Measurements from ENCODE around the gene FYTTD1. TPM values are rescaled to one million over a fixed set of nuclear protein-coding genes. Genes with fewer than 3 reads are reported as not detected.
A peak's percentile ranks its signal among the peaks of the same experiment; 100 is the strongest.
"Not testable (repeated sequence)": the region's sequence is repeated elsewhere in the genome, so short reads cannot be mapped to it uniquely, and the experiment has no call there.

Gene FYTTD1
- total RNA-seq, 1 experiment from 2014 or later = 70.7 TPM

DNA sequence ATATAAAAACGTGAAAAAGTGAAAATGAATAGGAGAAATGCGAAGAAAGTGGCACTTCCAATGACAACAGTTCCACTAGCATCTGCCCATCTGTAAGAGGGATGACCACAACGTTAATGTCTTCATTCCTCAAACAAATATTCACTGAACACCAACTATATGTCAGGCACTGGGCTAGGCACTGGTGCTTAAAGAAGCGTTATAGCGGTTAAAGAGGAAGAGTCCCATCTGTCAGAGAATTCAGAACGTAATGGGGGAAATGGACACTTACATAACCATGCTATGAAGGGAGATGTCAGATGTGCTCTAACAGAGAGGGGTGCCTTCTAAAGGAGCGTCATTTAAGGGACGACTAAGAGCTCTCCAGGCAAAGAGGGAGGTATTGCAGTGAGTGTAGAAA lies 21.2 kb upstream of the FYTTD1 start:
- TF ChIP-seq SIN3A (IDR thresholded peaks at IDR 0.05; ENCODE audit: low read depth) = no peak
- TF ChIP-seq FOSL1 (IDR thresholded peaks at IDR 0.05; ENCODE audit: low read depth) = no peak
- TF ChIP-seq, protein P1, sequence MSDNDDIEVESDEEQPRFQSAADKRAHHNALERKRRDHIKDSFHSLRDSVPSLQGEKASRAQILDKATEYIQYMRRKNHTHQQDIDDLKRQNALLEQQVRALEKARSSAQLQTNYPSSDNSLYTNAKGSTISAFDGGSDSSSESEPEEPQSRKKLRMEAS (IDR thresholded peaks at IDR 0.05) = no peak
- no peak for TF ChIP-seq ELF1 (IDR thresholded peaks at IDR 0.05; ENCODE audit: borderline replicate concordance, low read depth)
- TF ChIP-seq RAD21 (IDR thresholded peaks at IDR 0.05; ENCODE audit: low read depth) = no peak
- H3K4me2 ChIP-seq (ENCODE audit: low read length) = no peak overlapping the region
- no peak overlapping the region for H3K4me3 ChIP-seq (replicated peaks in 1 of 2; ENCODE audit: low read depth in 1 of 2, low read length in 2 of 2)
- BruUV-seq (replicated peaks) = no TSS peak
- ATAC-seq (no peak), DNase-seq (ENCODE audit: low read depth, low spot score) (no peak)
- no peaks in the 10 kb centered on the region for H3K9me2 ChIP-seq (ENCODE audit: insufficient read depth)
- no peaks in the 10 kb centered on the region for H3K36me3 ChIP-seq (ENCODE audit: control insufficient read depth in 1 of 2, insufficient read depth in 2 of 2, low read length in 2 of 2)
- intact Hi-C loops (cut with micrococcal nuclease) = no loop called here
- ChIA-PET CTCF (no interaction called here), POLR2A (interaction anchor here (1.2 to 1.5 kb wide), 3 partner anchors 8 to 14 kb away, joined by 3 to 4 read pairs (median 3); partner anchors contain the start of gene RUBCN), RAD21 (ENCODE audit: low non-redundant PET in 1 of 2, low total read pairs in 2 of 2, uncharacterized antibody in 2 of 2, unreplicated experiment in 2 of 2) (no interaction called here)
- peaks cover 25% of the 10 kb centered on the region for H3K79me2 ChIP-seq (ENCODE audit: insufficient read depth, low read length)
- H3K9me3 ChIP-seq (ENCODE audit: control insufficient read depth in 1 of 2, insufficient read depth in 1 of 2, low read depth in 1 of 2, low read length in 2 of 2) = no peaks in the 10 kb centered on the region
- H3K4me1 ChIP-seq (ENCODE audit: control insufficient read depth in 1 of 2, insufficient read depth in 2 of 2, low read length in 2 of 2) = peaks cover 0 to 13% of the 10 kb centered on the region in 2 experiments; a peak in 2 of 4 replicates
- H3K9ac ChIP-seq (ENCODE audit: low read length) = no peak overlapping the region
- no peak overlapping the region for H2AFZ ChIP-seq (ENCODE audit: low read depth, low read length, poor library complexity, severe bottlenecking)
- no peaks in the 10 kb centered on the region for H4K20me1 ChIP-seq (ENCODE audit: insufficient read depth)
- no peak overlapping the region for H3K27ac ChIP-seq (ENCODE audit: low read depth, low read length)
- no peaks in the 10 kb centered on the region for H3K27me3 ChIP-seq (ENCODE audit: insufficient read depth, low read length)

DNA sequence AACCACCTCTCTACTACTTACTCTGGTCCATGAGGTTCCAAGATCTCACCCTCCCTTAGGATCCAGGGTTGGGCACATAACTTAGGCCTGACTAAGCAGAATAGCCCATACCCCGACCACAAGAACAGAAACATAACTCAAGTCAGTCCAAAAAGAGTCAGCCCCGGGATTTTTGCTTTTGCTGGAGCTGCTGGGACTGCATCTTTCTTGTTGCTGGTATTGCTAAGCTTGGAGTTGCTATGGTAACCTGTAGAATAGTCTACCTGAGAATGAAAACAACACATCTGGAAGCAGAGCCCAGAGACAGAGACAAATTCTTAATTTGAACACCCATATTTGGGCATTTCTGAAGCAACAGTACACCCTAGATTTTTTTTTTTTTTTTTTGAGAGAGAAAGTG lies 19.5 kb upstream of the FYTTD1 start:
- no peaks in the 10 kb centered on the region for H3K36me3 ChIP-seq (ENCODE audit: control insufficient read depth in 1 of 2, insufficient read depth in 2 of 2, low read length in 2 of 2)
- no peaks in the 10 kb centered on the region for H4K20me1 ChIP-seq (ENCODE audit: insufficient read depth)
- H3K4me2 ChIP-seq (ENCODE audit: low read length) = peak overlapping the region; percentile 40
- H3K4me1 ChIP-seq (ENCODE audit: control insufficient read depth in 1 of 2, insufficient read depth in 2 of 2, low read length in 2 of 2) = peaks cover 0 to 13% of the 10 kb centered on the region in 2 experiments; a peak in 2 of 4 replicates
- CTCF ChIA-PET = no interaction called here
- H3K4me3 ChIP-seq (replicated peaks in 1 of 2; ENCODE audit: low read depth in 1 of 2, low read length in 2 of 2) = no peak overlapping the region
- no peak overlapping the region for H3K9ac ChIP-seq (ENCODE audit: low read length)
- intact Hi-C loops (cut with micrococcal nuclease) = no loop called here
- no TSS peak for BruUV-seq (replicated peaks)
- H3K27ac ChIP-seq (ENCODE audit: low read depth, low read length) = no peak overlapping the region
- no peak overlapping the region for H2AFZ ChIP-seq (ENCODE audit: low read depth, low read length, poor library complexity, severe bottlenecking)
- DNase-seq (ENCODE audit: low read depth, low spot score) = no peak
- POLR2A ChIA-PET = no interaction called here
- ATAC-seq = peak; percentile 77
- no peaks in the 10 kb centered on the region for H3K9me3 ChIP-seq (ENCODE audit: control insufficient read depth in 1 of 2, insufficient read depth in 1 of 2, low read depth in 1 of 2, low read length in 2 of 2)
- TF ChIP-seq SP1 (IDR thresholded peaks at IDR 0.05; ENCODE audit: low read depth) (no peak), ELF1 (IDR thresholded peaks at IDR 0.05; ENCODE audit: borderline replicate concordance, low read depth) (no peak), JUND (IDR thresholded peaks at IDR 0.05) (no peak), SRF (IDR thresholded peaks at IDR 0.05; ENCODE audit: low read depth) (0 out of 2 replicates have a peak, but pooled peaks have one; percentile 29), TCF7L2 (IDR thresholded peaks at IDR 0.05; ENCODE audit: borderline replicate concordance, extremely low read depth, insufficient read depth, insufficient read length) (no peak), SIN3A (IDR thresholded peaks at IDR 0.05; ENCODE audit: low read depth) (no peak), ZNF274 (IDR thresholded peaks at IDR 0.05; ENCODE audit: low read depth, low read length) (no peak), EGR1 (IDR thresholded peaks at IDR 0.05; ENCODE audit: low read depth) (no peak)
- no peaks in the 10 kb centered on the region for H3K27me3 ChIP-seq (ENCODE audit: insufficient read depth, low read length)
- peaks cover 29% of the 10 kb centered on the region for H3K79me2 ChIP-seq (ENCODE audit: insufficient read depth, low read length)
- RAD21 ChIA-PET (ENCODE audit: low non-redundant PET in 1 of 2, low total read pairs in 2 of 2, uncharacterized antibody in 2 of 2, unreplicated experiment in 2 of 2) = no interaction called here
- H3K9me2 ChIP-seq (ENCODE audit: insufficient read depth) = no peaks in the 10 kb centered on the region

DNA sequence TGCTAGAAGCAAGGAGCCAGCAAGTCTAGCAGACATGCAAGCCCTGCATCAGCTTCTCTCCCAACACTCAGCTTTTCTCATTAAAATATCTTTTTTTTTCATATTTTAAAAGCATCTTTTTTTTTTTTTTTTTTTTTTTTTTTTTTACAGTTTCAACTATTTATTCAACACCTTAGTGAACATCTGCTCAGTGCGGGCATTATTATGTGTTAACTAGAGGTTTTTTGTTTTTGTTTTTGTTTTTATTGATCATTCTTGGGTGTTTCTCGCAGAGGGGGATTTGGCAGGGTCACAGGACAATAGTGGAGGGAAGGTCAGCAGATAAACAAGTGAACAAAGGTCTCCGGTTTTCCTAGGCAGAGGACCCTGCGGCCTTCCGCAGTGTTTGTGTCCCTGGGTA lies 18.9 kb upstream of the FYTTD1 start:
- H3K4me2 ChIP-seq (ENCODE audit: low read length); intact Hi-C loops (cut with micrococcal nuclease); H3K9me3 ChIP-seq (ENCODE audit: control insufficient read depth in 1 of 2, insufficient read depth in 1 of 2, low read depth in 1 of 2, low read length in 2 of 2); ATAC-seq; H3K4me3 ChIP-seq (replicated peaks in 1 of 2; ENCODE audit: low read depth in 1 of 2, low read length in 2 of 2); CTCF ChIA-PET; H3K27ac ChIP-seq (ENCODE audit: low read depth, low read length); H3K36me3 ChIP-seq (ENCODE audit: control insufficient read depth in 1 of 2, insufficient read depth in 2 of 2, low read length in 2 of 2); RAD21 ChIA-PET (ENCODE audit: low non-redundant PET in 1 of 2, low total read pairs in 2 of 2, uncharacterized antibody in 2 of 2, unreplicated experiment in 2 of 2); BruUV-seq (replicated peaks); POLR2A ChIA-PET; H2AFZ ChIP-seq (ENCODE audit: low read depth, low read length, poor library complexity, severe bottlenecking); H4K20me1 ChIP-seq (ENCODE audit: insufficient read depth); H3K9ac ChIP-seq (ENCODE audit: low read length); H3K27me3 ChIP-seq (ENCODE audit: insufficient read depth, low read length); DNase-seq (ENCODE audit: low read depth, low spot score); H3K9me2 ChIP-seq (ENCODE audit: insufficient read depth): not testable (repeated sequence)
- H3K79me2 ChIP-seq (ENCODE audit: insufficient read depth, low read length) = peaks cover 35% of the 10 kb centered on the region
- H3K4me1 ChIP-seq (ENCODE audit: control insufficient read depth in 1 of 2, insufficient read depth in 2 of 2, low read length in 2 of 2) = peaks cover 5 to 13% of the 10 kb centered on the region in 2 experiments; a peak in 3 of 4 replicates

Data from HCT116 (cell line).